Right cardiac atrium (tissue), 5 donors: ENCODE measurements around the gene ZBED6. TPM values are rescaled to one million over a fixed set of nuclear protein-coding genes. Genes with fewer than 3 reads are reported as not detected.
"Not testable (repeated sequence)": the region's sequence is repeated elsewhere in the genome, so short reads cannot be mapped to it uniquely, and the experiment has no call there.

ENCODE experiments used
- ATAC-seq, 2 donors: fragments of 200-7000 bp; cut with Tn5 transposase; one replicate each; pipeline versions ENCODE4 v1.8.0 to v1.9.1; 2020; ENCODE audit warnings: moderate library complexity in 2 of 2, mild to moderate bottlenecking in 1 of 2
- DNase-seq, 3 donors: peaks; one replicate each; pipeline ENCODE4 v3.0.0-alpha.2; 2020
- H3K27ac ChIP-seq: one replicate; pipeline ENCODE4 v1.5.1; 2013; ENCODE audit warnings: mild to moderate bottlenecking, low read length, control low read depth, moderate library complexity
- H3K27me3 ChIP-seq: one replicate; pipeline ENCODE4 v1.6.1; 2013; ENCODE audit not compliant: control insufficient read depth, insufficient read depth
- H3K4me1 ChIP-seq: one replicate; pipeline ENCODE4 v1.6.1; 2013; ENCODE audit warnings: low read length; ENCODE audit not compliant: control insufficient read depth, insufficient read depth
- H3K4me3 ChIP-seq: one replicate; pipeline ENCODE4 v1.5.1; 2013; ENCODE audit warnings: low read length, control low read depth
- H3K9me3 ChIP-seq: one replicate; pipeline ENCODE4 v1.6.1; 2013; ENCODE audit warnings: low read length; ENCODE audit not compliant: control insufficient read depth
- WGBS: extraction: QIAGEN DNeasy Blood & Tissue Kit; methylation state at CpG from one replicate; pipeline ENCODE4 v1.1.7; 2013; 5-methylcytosine and 5-hydroxymethylcytosine counted together
- intact Hi-C, 4 donors: fragments of 100-400 bp; cut with DNase I; formaldehyde crosslinking; loops; one replicate each; pipeline versions ENCODE4 v1.11.0 to v1.14.0; 2022 to 2023
- polyA plus RNA-seq: library from polyadenylated mRNA; stranded (reverse); fragments of 200-250 nt; gene quantifications from one replicate; pipeline ENCODE4 v1.2.3, GENCODE V29; 2013
- total RNA-seq, 4 donors: library from RNA; stranded (reverse); fragmentation: NEBNext Ultra II Directional; extraction: Animal tissue kit (Norgen Biotek cat#: 25700); gene quantifications; one replicate each; pipeline ENCODE4 v1.2.1, GENCODE V29; 2021
- donor health status: healthy with polysubstance abuse.
- donor health status: DM: no; HTN: yes; CAD: no.
- donor health status: DM: no; HTN: no; CAD: no.
- donor health status: DM: no; HTN: yes; CAD: no; lungs with severe emphysema.
- donor health status: DM: yes; HTN: yes; CAD: no.

Gene ZBED6
- total and polyA plus RNA-seq, 5 donors = 1.8 to 23.2 (median 15.9) TPM

GRCh38 chr1:203805689-203806088, 10.3 kb downstream of the ZBED6 start:
- Histone ChIP-seq H3K27me3 (no peaks in the 10 kb centered on the region), H3K4me1 (no peaks in the 10 kb centered on the region), H3K27ac (no peak overlapping the region), H3K4me3 (no peak overlapping the region), H3K9me3 (no peaks in the 10 kb centered on the region)
- DNase-seq = no peak
- no peak for ATAC-seq
- intact Hi-C loops = no loop called here
- WGBS = 98% methylated on average over 7 of the region's 7 CpGs

- intact Hi-C loops = no loop called here
- DNase-seq = no peak
- no peak overlapping the region for H3K4me3 ChIP-seq
- no peaks in the 10 kb centered on the region for H3K4me1 ChIP-seq
- H3K27me3 ChIP-seq = no peaks in the 10 kb centered on the region
- 85% methylated on average over 2 of the region's 2 CpGs for WGBS
- no peak overlapping the region for H3K27ac ChIP-seq
- no peaks in the 10 kb centered on the region for H3K9me3 ChIP-seq
- no peak for ATAC-seq
Observed at GRCh38 chr1:203807196-203807595, 11.8 kb downstream of the ZBED6 start.

- Histone ChIP-seq H3K27me3 (no peaks in the 10 kb centered on the region), H3K27ac (no peak overlapping the region), H3K4me3 (no peak overlapping the region), H3K4me1 (no peaks in the 10 kb centered on the region), H3K9me3 (no peaks in the 10 kb centered on the region)
- ATAC-seq (no peak), DNase-seq (no peak)
- 99% methylated on average over 2 of the region's 2 CpGs for WGBS
- intact Hi-C loops = no loop called here
Observed at GRCh38 chr1:203813581-203814341, 18.3 kb downstream of the ZBED6 start.

GRCh38 chr1:203818399-203818798, 23.0 kb downstream of the ZBED6 start:
- Histone ChIP-seq H3K27me3 (no peaks in the 10 kb centered on the region), H3K4me1 (no peaks in the 10 kb centered on the region), H3K4me3 (no peak overlapping the region), H3K27ac (no peak overlapping the region), H3K9me3 (no peaks in the 10 kb centered on the region)
- no peak for ATAC-seq
- 94% methylated on average over 6 of the region's 6 CpGs for WGBS
- intact Hi-C loops = no loop called here
- no peak for DNase-seq

GRCh38 chr1:203823306-203823705, 27.9 kb downstream of the ZBED6 start:
- intact Hi-C loops = no loop called here
- no peak overlapping the region for H3K4me3 ChIP-seq
- DNase-seq = no peak
- H3K27ac ChIP-seq = no peak overlapping the region
- H3K27me3 ChIP-seq = no peaks in the 10 kb centered on the region
- no peak for ATAC-seq
- 89% methylated on average over 1 of the region's 1 CpG for WGBS
- no peaks in the 10 kb centered on the region for H3K9me3 ChIP-seq
- H3K4me1 ChIP-seq = no peaks in the 10 kb centered on the region

- no peak overlapping the region for H3K4me3 ChIP-seq
- intact Hi-C loops = no loop called here
- no peak overlapping the region for H3K27ac ChIP-seq
- H3K4me1 ChIP-seq = no peaks in the 10 kb centered on the region
- no peaks in the 10 kb centered on the region for H3K9me3 ChIP-seq
- ATAC-seq (no peak), DNase-seq (no peak)
- 90% methylated on average over 2 of the region's 2 CpGs for WGBS
- no peaks in the 10 kb centered on the region for H3K27me3 ChIP-seq
Observed at GRCh38 chr1:203826175-203826574, 30.8 kb downstream of the ZBED6 start.

GRCh38 chr1:203828002-203828401, 32.6 kb downstream of the ZBED6 start:
- no peaks in the 10 kb centered on the region for H3K9me3 ChIP-seq
- DNase-seq = no peak
- WGBS = 72% methylated on average over 5 of the region's 5 CpGs
- H3K27ac ChIP-seq = no peak overlapping the region
- H3K4me1 ChIP-seq = no peaks in the 10 kb centered on the region
- H3K27me3 ChIP-seq = no peaks in the 10 kb centered on the region
- H3K4me3 ChIP-seq = no peak overlapping the region
- ATAC-seq = no peak
- intact Hi-C loops = no loop called here

GRCh38 chr1:203828503-203828902, 33.1 kb downstream of the ZBED6 start:
- Histone ChIP-seq H3K27ac (no peak overlapping the region), H3K4me1 (no peaks in the 10 kb centered on the region), H3K4me3 (no peak overlapping the region), H3K27me3 (no peaks in the 10 kb centered on the region), H3K9me3 (no peaks in the 10 kb centered on the region)
- intact Hi-C loops = no loop called here
- DNase-seq = no peak
- no peak for ATAC-seq
- 18% methylated on average over 1 of the region's 1 CpG for WGBS

GRCh38 chr1:203829247-203829646, 33.8 kb downstream of the ZBED6 start:
- 64% methylated on average over 5 of the region's 5 CpGs for WGBS
- H3K27ac ChIP-seq, H3K9me3 ChIP-seq, H3K4me3 ChIP-seq, intact Hi-C loops, H3K4me1 ChIP-seq, DNase-seq, H3K27me3 ChIP-seq: not testable (repeated sequence)
- peak; percentile 38 to 59 for ATAC-seq

GRCh38 chr1:203835476-203835875, 40.1 kb downstream of the ZBED6 start:
- Histone ChIP-seq H3K4me3 (no peak overlapping the region), H3K4me1 (no peaks in the 10 kb centered on the region), H3K27ac (no peak overlapping the region), H3K9me3 (no peaks in the 10 kb centered on the region), H3K27me3 (no peaks in the 10 kb centered on the region)
- intact Hi-C loops = no loop called here
- 99% methylated on average over 3 of the region's 3 CpGs for WGBS
- DNase-seq (no peak), ATAC-seq (no peak)

GRCh38 chr1:203839081-203839480, 43.7 kb downstream of the ZBED6 start:
- H3K4me1 ChIP-seq = no peaks in the 10 kb centered on the region
- intact Hi-C loops = no loop called here
- WGBS = 47% methylated on average over 5 of the region's 5 CpGs
- DNase-seq (no peak), ATAC-seq (no peak)
- no peak overlapping the region for H3K4me3 ChIP-seq
- H3K27me3 ChIP-seq = no peaks in the 10 kb centered on the region
- no peaks in the 10 kb centered on the region for H3K9me3 ChIP-seq
- H3K27ac ChIP-seq = no peak overlapping the region
